ENCODE measurements around the gene MISP. TPM values are rescaled to one million over a fixed set of nuclear protein-coding genes. Genes with fewer than 3 reads are reported as not detected.

The MISP gene
- total and polyA plus RNA-seq, 2 of the 4 experiments (the other 2 are of a cell fraction): not detected

DNA sequence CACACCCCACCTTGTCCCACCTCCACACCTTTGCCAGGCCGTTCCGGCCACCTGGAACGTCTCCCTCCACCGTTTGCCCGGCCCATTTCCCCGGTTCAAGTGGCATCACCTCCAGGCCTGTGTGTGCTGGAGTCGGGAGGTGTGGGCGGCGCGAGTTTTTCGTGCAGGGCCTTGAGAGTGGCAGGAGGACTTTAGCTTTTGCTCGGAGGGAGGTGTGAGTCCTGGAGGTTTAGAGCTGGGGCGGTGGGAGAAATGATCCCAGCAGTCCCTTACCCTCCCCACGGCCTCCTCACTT is 46.5 kb upstream of the MISP start:
- Histone ChIP-seq H3K27me3 (ENCODE audit: control insufficient read depth, insufficient read depth, low read length) (peaks cover 5% of the 10 kb centered on the region; the same call in 1 of the 2 replicates), H4K5ac (ENCODE audit: low read depth, low read length) (no peak overlapping the region), H4K91ac (ENCODE audit: insufficient read depth, low read depth, low read length) (no peak overlapping the region), H3K4me1 (ENCODE audit: control insufficient read depth, insufficient read depth, low read length) (peaks cover 5% of the 10 kb centered on the region; the same call in 1 of the 2 replicates), H3K27ac (ENCODE audit: insufficient read depth, low read length) (no peak overlapping the region), H3K79me1 (ENCODE audit: low read depth in 1 of 2, low read length in 2 of 2) (no peaks in the 10 kb centered on the region), H2BK20ac (ENCODE audit: low read depth, low read length) (no peak overlapping the region), H3K36me3 (ENCODE audit: control insufficient read depth, insufficient read depth, low read length) (no peaks in the 10 kb centered on the region), H3K56ac (ENCODE audit: extremely low read depth, insufficient read depth, low read length) (no peak overlapping the region), H3K4me3 (ENCODE audit: insufficient read depth, low read depth, low read length) (no peak overlapping the region), H3K18ac (ENCODE audit: low read depth, low read length) (no peak overlapping the region), H3K9me1 (ENCODE audit: insufficient read depth, low read length) (no peaks in the 10 kb centered on the region), H4K20me1 (ENCODE audit: insufficient read depth, low read length) (no peaks in the 10 kb centered on the region; the same call in 1 of the 2 replicates), H2BK120ac (ENCODE audit: low read depth, low read length) (no peak overlapping the region), H2AK5ac (ENCODE audit: low read depth, low read length) (no peak overlapping the region), H4K8ac (ENCODE audit: low read depth in 2 of 2, low read length in 2 of 2) (0 out of 4 replicates have a peak overlapping the region, but pooled peaks of 1 of the 2 experiments have one; percentile 16), H3K4me2 (ENCODE audit: low read depth, low read length) (no peak overlapping the region), H3K9me3 (ENCODE audit: control insufficient read depth, insufficient read depth, low read length) (no peaks in the 10 kb centered on the region), H2AFZ (replicated peaks; ENCODE audit: low read length, poor library complexity) (peak overlapping the region; percentile 72), H3K14ac (replicated peaks; ENCODE audit: low read depth, low read length) (no peak overlapping the region), H2BK5ac (ENCODE audit: low read depth, low read length, poor library complexity, severe bottlenecking) (no peak overlapping the region), H2AK9ac (replicated peaks; ENCODE audit: low read depth, low read length, poor library complexity) (no peak overlapping the region), H2BK15ac (ENCODE audit: low read depth, low read length) (no peak overlapping the region), H3K9ac (ENCODE audit: low read depth, low read length) (no peak overlapping the region), H3K23ac (ENCODE audit: low read depth, low read length) (no peak overlapping the region), H3K4ac (ENCODE audit: low read depth, low read length) (no peak overlapping the region)
- ATAC-seq (ENCODE audit: low read depth): no peak
- DNase-seq: no peak
- dilution Hi-C loops (cut with HindIII; ENCODE audit: low sequenced_read_pairs, unreplicated experiment) (no loop called here), intact Hi-C loops (cut with micrococcal nuclease) (no loop called here), in situ Hi-C loops (cut with MboI; ENCODE audit: low sequenced_read_pairs) (no loop called here)
- POLR2A ChIA-PET (ENCODE audit: unreplicated experiment): no interaction called here
- no CpG with 5 or more reads among the region's 14 CpGs for whole genome bisulfite sequencing, 2 experiments (ENCODE audit: extremely low coverage in 2 of 2, insufficient read length in 1 of 2)
- TF ChIP-seq, protein P1, sequence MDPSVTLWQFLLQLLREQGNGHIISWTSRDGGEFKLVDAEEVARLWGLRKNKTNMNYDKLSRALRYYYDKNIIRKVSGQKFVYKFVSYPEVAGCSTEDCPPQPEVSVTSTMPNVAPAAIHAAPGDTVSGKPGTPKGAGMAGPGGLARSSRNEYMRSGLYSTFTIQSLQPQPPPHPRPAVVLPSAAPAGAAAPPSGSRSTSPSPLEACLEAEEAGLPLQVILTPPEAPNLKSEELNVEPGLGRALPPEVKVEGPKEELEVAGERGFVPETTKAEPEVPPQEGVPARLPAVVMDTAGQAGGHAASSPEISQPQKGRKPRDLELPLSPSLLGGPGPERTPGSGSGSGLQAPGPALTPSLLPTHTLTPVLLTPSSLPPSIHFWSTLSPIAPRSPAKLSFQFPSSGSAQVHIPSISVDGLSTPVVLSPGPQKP (IDR thresholded peaks at IDR 0.05; ENCODE audit: borderline replicate concordance, low read depth, low read length): no peak
- no peak for TF ChIP-seq SMC3 (IDR thresholded peaks at IDR 0.05; ENCODE audit: low read depth, low read length)
- TF ChIP-seq FOS (IDR thresholded peaks at IDR 0.05; ENCODE audit: low read depth, low read length): no peak
- TF ChIP-seq, protein P2, sequence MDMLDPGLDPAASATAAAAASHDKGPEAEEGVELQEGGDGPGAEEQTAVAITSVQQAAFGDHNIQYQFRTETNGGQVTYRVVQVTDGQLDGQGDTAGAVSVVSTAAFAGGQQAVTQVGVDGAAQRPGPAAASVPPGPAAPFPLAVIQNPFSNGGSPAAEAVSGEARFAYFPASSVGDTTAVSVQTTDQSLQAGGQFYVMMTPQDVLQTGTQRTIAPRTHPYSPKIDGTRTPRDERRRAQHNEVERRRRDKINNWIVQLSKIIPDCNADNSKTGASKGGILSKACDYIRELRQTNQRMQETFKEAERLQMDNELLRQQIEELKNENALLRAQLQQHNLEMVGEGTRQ (IDR thresholded peaks at IDR 0.05; ENCODE audit: low read depth, low read length): no peak
- no peak for TF ChIP-seq RCOR1 (IDR thresholded peaks at IDR 0.05; ENCODE audit: insufficient replicate concordance, low read length)
- BruUV-seq (replicated peaks): no TSS peak
- CTCF ChIA-PET: no interaction called here
